C4-2B (cell line): ENCODE measurements around the gene HPS4.

Experiments
- H3K27ac ChIP-seq: fragments of 450-650 bp; 2 replicates; pipeline ENCODE4 v1.5.1; 2017
- CTCF ChIP-seq: fragments of 450-650 bp; conservative IDR thresholded peaks from 2 replicates; pipeline ENCODE4 v1.5.1; 2017; ENCODE audit warnings: mild to moderate bottlenecking
- ZFX ChIP-seq: fragments of 450-650 bp; IDR thresholded peaks from 2 replicates; pipeline ENCODE4 v1.6.1; 2017

Gene HPS4

GRCh38 chr22:26522012-26522411 lies 38.4 kb upstream of the HPS4 start:
- TF ChIP-seq ZFX (no peak), CTCF (no peak)
- H3K27ac ChIP-seq, result no peak overlapping the region

GRCh38 chr22:26517429-26517828 lies 33.8 kb upstream of the HPS4 start:
- H3K27ac ChIP-seq, result no peak overlapping the region
- TF ChIP-seq CTCF, result no peak
- no peak for TF ChIP-seq ZFX

- H3K27ac ChIP-seq, result no peak overlapping the region
- TF ChIP-seq ZFX, result no peak
- no peak for TF ChIP-seq CTCF
Observed at GRCh38 chr22:26516503-26516902, 32.9 kb upstream of the HPS4 start.

- TF ChIP-seq ZFX (no peak), CTCF (no peak)
Observed at GRCh38 chr22:26515931-26516330, 32.3 kb upstream of the HPS4 start.

GRCh38 chr22:26514419-26515161 lies 31.0 kb upstream of the HPS4 start:
- no peak for TF ChIP-seq ZFX
- no peak overlapping the region for H3K27ac ChIP-seq

More at GRCh38 chr22:26515931-26516330, 32.3 kb upstream of the HPS4 start:
- no peak overlapping the region for H3K27ac ChIP-seq

- H3K27ac ChIP-seq, result no peak overlapping the region
- no peak for TF ChIP-seq CTCF
- no peak for TF ChIP-seq ZFX
Observed at GRCh38 chr22:26513838-26514237, 30.3 kb upstream of the HPS4 start.

- TF ChIP-seq CTCF (no peak), ZFX (peak; percentile 79)
- peak within 1 kb of the TSS; percentile 74 for H3K27ac ChIP-seq
Observed at GRCh38 chr22:26512149-26512793, 28.7 kb upstream of the HPS4 start, which contains the start of gene TFIP11. TFIP11 (minus strand) TSS chr22:26512473; CDS start chr22:26510272, 2,201 bp downstream.

GRCh38 chr22:26508148-26508547 lies 24.6 kb upstream of the HPS4 start:
- H3K27ac ChIP-seq, result no peak overlapping the region
- TF ChIP-seq CTCF (no peak), ZFX (no peak)
